ENCODE measurements around the gene CDH23. TPM values are rescaled to one million over a fixed set of nuclear protein-coding genes. Genes with fewer than 3 reads are reported as not detected.

Gene CDH23
- total RNA-seq, 2 donors from 2014 or later = 4.7 to 8.0 TPM

- intact Hi-C loops (cut with DNase I) = loop anchor here in 1 of 2 donors (10.0 kb wide), 1 partner anchor 253 kb away; no protein-coding TSS in a partner anchor
- no peak for DNase-seq
- no peak for ATAC-seq
Measured at GRCh38 chr10:71577345-71577744, 180.6 kb downstream of the CDH23 start.

GRCh38 chr10:71578069-71578468, 181.3 kb downstream of the CDH23 start:
- intact Hi-C loops (cut with DNase I) = loop anchor here in 1 of 2 donors (10.0 kb wide), 1 partner anchor 253 kb away; no protein-coding TSS in a partner anchor
- ATAC-seq (no peak), DNase-seq (no peak)

- ATAC-seq (no peak), DNase-seq (no peak)
- intact Hi-C loops (cut with DNase I) = loop anchor here in 1 of 2 donors (10.0 kb wide), 1 partner anchor 255 kb away; no protein-coding TSS in a partner anchor
Measured at GRCh38 chr10:71579668-71580067, 182.9 kb downstream of the CDH23 start.

GRCh38 chr10:71580415-71580814, 183.7 kb downstream of the CDH23 start:
- ATAC-seq = no peak

GRCh38 chr10:71580926-71581325, 184.2 kb downstream of the CDH23 start:
- ATAC-seq = no peak
- intact Hi-C loops (cut with DNase I) = no loop called here
- no peak for DNase-seq

More at GRCh38 chr10:71580415-71580814, 183.7 kb downstream of the CDH23 start:
- intact Hi-C loops (cut with DNase I) = no loop called here
- no peak for DNase-seq

GRCh38 chr10:71581376-71581775, 184.7 kb downstream of the CDH23 start:
- DNase-seq (no peak), ATAC-seq (no peak)
- intact Hi-C loops (cut with DNase I) = no loop called here

- intact Hi-C loops (cut with DNase I) = no loop called here
- no peak for DNase-seq
- peak; percentile 24 to 59 for ATAC-seq
Measured at GRCh38 chr10:71582019-71582418, 185.3 kb downstream of the CDH23 start.

- ATAC-seq (no peak), DNase-seq (no peak)
- intact Hi-C loops (cut with DNase I) = no loop called here
Measured at GRCh38 chr10:71582506-71583475, 186.1 kb downstream of the CDH23 start.

GRCh38 chr10:71584461-71584860, 187.7 kb downstream of the CDH23 start:
- DNase-seq (no peak), ATAC-seq (no peak)
- intact Hi-C loops (cut with DNase I) = no loop called here

GRCh38 chr10:71584902-71585563, 188.3 kb downstream of the CDH23 start:
- ATAC-seq = no peak

GRCh38 chr10:71585564-71586290, 189.0 kb downstream of the CDH23 start:
- intact Hi-C loops (cut with DNase I) = no loop called here
- DNase-seq (no peak), ATAC-seq (no peak)

More at GRCh38 chr10:71584902-71585563, 188.3 kb downstream of the CDH23 start:
- no peak for DNase-seq
- intact Hi-C loops (cut with DNase I) = no loop called here

GRCh38 chr10:71587941-71588573, 191.3 kb downstream of the CDH23 start:
- ATAC-seq = no peak
- intact Hi-C loops (cut with DNase I) = no loop called here
- DNase-seq = no peak

- intact Hi-C loops (cut with DNase I) = no loop called here
- DNase-seq (no peak), ATAC-seq (no peak)
Measured at GRCh38 chr10:71588685-71589084, 192.0 kb downstream of the CDH23 start.

GRCh38 chr10:71589617-71590551, 193.2 kb downstream of the CDH23 start:
- peak in 1 of 2 donors; percentile 54 for ATAC-seq
- intact Hi-C loops (cut with DNase I) = no loop called here

GRCh38 chr10:71590781-71591350, 194.1 kb downstream of the CDH23 start:
- ATAC-seq (no peak), DNase-seq (no peak)
- intact Hi-C loops (cut with DNase I) = no loop called here

More at GRCh38 chr10:71589617-71590551, 193.2 kb downstream of the CDH23 start:
- DNase-seq = no peak

- ATAC-seq (no peak), DNase-seq (no peak)
- intact Hi-C loops (cut with DNase I) = no loop called here
Measured at GRCh38 chr10:71594934-71595571, 198.3 kb downstream of the CDH23 start.

GRCh38 chr10:71595649-71596048, 198.9 kb downstream of the CDH23 start:
- DNase-seq = no peak
- ATAC-seq = no peak
- intact Hi-C loops (cut with DNase I) = no loop called here
